NCI-H1417 treated with DMSO at 0.1 percent for 48 hours (cell line): Measurements from ENCODE around the gene STK24.

Source experiments
- DNase-seq: peaks from one replicate; lab custom pipeline; 2025; lab: John Stamatoyannopoulos, UW

The STK24 gene

DNA sequence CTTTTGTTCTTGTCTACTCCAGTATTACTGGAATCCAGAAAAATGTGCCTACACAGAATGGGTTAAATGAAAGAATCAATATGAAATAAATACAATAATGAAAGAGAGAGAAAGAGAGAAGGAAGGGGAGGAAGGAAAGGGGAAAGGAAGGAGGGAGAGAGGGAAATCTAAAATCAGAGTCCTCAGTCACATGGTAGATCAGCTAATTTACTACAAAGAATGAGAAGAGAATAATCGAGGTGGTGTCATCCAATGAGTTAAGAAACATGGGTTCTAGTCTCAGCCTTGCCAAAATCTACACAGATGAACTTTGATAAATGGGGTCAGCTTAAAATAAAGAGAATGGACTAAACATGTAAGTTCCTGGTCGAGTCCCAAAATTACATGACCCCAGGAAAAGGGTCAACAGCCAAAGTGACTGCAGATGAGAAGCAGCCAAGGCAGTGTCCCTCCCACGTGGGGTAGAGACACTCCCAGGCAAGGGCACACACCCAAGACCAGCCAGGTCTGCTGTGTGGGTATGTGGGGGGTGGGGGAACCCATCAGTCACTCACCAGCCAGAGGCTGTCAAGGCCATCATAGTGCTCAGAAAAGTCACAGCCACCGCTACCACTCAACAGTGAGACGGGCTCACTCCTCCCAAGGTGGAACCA lies 103.6 kb downstream of the STK24 start:
- no peak for DNase-seq

GRCh38 chr13:98471934-98472333 lies 105.0 kb downstream of the STK24 start:
- DNase-seq = no peak

DNA sequence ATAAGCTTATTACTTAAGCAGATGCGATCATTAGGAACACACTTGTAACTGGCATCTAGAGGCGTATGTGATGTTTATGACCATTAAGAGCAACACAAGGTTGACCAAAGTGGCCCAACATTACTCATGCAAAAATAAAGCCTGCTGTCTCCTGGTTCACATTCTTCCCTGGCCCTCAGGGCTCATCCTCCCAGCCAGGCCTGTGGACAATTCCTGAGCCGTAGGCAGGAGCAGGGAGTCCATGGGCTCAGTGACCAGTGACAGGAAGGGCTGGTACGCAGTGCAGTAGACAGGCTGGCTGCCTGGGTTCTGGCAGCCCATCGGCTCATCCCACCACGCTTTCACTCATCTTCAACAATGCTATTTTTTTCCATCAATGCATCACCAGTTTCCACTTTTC lies 106.0 kb downstream of the STK24 start:
- no peak for DNase-seq

DNA sequence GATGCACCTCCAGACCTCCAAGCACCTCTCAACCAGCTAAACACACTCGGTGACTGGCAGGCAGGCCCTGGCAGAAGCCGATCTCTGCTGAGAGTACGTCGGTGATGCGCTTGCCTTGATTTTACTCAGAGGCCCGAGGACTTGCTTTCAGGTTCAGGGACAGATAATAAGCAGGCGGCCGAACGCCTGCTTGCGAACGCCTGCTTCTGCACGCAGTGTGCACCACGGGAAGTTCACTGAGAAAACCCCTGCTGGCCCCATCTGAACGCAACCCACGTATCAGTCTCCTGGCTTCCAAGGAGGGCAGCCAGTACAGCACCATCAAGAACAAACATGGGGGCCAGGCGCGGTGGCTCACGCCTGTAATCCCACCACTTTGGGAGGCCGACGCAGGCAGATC lies 108.0 kb downstream of the STK24 start:
- DNase-seq = no peak

- DNase-seq = no peak
Measured at GRCh38 chr13:98468361-98468760, 108.5 kb downstream of the STK24 start.

DNA sequence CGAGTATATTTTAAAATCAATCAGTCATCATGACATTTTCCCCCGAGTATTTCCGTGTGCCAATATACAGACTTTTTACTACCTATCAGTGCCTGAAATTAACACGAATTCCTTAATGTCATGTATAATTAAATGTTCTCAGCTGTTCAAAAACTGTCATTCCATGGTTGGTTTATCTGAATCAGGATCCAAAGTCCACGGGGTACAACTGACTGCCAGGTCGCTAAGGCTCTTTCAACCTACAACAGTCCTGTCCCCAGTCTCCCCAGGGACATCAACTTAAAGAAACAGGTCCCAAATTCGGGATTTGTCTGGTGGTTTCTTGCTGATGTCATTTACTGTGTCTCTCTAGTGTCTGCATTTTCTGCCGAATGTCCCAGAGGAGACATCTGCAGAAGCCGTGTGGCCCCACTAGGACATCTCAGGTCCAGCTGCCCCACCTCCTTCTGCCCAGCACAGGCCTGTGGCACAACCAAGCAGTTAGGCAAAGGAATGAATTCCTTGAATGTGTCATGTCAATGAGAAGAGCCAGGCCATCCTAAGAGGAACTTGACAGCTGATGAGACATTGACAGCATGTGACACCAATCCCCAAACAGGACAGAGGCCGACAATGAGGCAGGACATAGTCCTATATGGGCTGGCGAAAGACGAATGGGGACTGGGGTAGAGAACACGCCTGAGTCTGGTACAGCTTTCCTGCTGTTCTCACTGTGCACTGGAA lies 109.5 kb downstream of the STK24 start:
- no peak for DNase-seq

DNA sequence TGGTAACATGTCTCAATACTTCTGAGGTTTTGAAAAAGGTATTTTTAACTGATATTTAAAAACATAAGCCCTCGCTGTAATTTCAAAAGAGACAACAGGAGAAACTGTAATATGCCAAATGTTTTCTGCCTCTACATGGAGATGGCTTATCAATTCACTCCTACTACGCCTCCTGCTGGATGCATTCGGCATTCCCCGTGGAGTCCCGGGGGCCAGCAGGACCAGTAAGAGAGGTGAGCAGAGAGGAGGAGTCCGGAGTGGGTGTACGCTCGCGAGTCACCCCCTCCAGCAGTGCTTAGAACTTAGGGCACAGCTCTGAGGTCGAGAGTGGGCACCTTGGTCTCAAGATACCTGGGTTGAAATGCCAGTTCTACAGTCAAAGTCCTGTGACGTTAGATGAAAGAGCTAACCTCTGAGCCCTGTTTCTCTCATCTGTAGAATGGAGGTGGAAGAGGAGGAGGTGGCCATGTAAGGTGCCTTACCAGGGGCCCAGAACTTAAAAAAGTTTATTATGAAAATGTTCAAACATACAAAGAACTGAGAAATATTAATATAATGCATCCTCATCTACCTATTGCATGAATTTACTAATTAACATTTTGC lies 110.2 kb downstream of the STK24 start:
- DNase-seq = no peak

GRCh38 chr13:98462946-98463345 lies 114.0 kb downstream of the STK24 start:
- DNase-seq = no peak

DNA sequence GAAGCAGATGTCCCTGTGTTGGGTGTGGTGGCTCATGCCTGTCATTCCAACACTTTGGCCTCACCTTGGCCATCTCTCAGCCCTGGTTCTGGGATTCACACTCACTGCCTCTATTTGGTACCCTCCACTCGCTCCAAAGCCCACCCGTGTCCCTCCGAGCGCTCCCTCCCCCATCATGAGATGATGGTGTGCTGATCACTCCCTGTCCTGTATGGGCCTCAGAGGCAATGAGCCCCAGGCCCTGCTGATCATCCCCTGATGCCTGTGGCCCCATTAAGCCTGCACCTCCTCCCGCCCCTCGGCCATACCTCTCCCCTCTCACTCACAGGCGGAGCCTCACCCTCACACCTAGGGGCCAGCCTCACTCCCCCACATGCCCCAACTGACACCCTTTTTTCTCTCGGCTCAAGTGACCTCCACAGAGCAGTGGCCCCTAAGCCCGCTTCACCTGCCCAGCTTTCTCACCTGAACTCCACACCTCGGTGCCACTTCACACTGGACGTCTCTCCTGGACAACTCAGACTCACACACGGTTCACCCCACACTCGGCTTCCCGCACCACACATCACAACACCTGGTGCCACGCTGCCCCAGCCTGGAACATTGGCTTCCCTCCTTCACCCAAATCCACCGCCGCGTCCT lies 114.5 kb downstream of the STK24 start:
- DNase-seq = no peak

DNA sequence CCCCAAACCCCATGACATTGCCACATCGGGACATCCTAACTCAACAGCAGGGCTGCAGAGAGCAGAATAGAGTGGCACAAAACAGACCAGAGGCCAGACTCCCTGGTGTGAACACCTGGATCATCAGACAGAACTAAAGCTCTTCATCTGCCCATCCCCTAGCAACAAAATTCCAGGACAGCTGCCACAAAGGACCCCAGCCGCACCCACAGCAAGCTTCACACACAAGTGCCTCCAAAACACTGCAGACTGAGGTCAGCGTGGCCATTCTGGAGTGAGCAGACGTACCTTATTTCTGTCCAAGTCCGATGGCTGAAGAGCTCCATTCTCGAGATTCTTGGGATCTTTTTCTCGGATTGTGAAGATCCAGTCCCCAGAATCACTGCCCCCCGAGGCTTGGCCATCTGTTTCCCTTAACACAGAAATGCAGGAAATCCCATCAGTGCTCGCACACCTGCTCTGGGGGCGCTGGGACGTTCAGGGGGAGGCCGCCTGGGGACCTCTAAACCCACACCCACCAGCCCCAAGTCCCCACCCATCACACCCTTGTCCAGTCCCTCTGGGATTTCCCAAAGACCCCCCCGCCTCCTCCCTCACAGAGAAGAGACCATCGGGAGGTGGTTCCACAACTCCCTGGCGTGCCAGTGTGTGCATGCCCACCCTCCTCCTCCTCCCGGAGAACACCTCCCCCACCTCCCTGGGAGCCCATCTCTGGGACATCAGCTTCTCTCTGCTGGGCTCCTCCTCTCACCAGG lies 115.2 kb downstream of the STK24 start:
- no peak for DNase-seq

- no peak for DNase-seq
Measured at GRCh38 chr13:98460516-98460915, 116.4 kb downstream of the STK24 start.

- DNase-seq = no peak
Measured at GRCh38 chr13:98459721-98460370, 117.1 kb downstream of the STK24 start.

DNA sequence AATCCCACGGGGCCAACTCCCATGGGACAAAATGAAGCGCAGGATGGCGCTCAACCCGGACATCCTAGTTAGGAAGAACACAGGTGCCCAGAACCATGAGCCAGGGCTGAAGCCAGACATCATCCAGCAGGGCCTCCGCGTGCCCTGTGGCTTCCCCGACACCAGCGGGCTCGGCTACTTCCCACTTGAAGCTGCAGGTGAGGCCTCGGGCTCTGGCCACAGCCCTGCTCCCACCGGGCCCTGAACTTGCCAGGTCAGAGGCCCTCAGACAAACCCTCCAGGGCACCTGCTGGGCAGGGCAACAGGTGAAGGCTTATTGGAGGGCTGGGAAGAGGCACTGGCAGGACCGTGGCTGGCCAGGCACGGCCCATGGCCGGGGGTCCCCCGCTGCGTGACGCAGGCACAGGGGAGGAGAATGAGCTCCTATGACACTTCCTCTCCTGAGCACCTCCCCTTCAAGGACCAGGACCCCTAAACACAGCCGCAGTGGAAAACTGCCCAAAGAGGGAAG lies 117.7 kb downstream of the STK24 start:
- DNase-seq = no peak

GRCh38 chr13:98458431-98458830 lies 118.5 kb downstream of the STK24 start:
- DNase-seq = no peak

GRCh38 chr13:98457053-98457452 lies 119.9 kb downstream of the STK24 start:
- no peak for DNase-seq

DNA sequence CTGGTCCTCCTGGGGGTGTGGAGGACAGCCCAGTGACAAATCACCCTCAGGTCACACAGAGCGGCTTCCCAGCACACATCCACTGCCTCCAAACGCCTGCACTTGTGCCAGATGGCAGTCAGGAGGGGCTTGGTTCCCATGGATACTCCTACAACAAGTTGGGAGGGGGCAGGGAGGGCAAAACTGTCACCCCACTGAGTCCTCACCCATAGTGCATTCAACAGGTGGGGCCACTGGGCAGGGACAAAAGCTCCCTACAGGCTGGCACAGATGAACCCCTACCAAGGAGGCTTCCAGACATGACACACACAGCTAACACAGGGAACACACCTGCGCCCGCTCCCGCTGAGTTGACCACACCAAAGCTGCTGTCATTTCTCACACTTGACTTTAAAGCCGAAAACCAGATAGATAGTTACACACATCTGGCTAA lies 120.5 kb downstream of the STK24 start:
- peak; percentile 86 for DNase-seq

DNA sequence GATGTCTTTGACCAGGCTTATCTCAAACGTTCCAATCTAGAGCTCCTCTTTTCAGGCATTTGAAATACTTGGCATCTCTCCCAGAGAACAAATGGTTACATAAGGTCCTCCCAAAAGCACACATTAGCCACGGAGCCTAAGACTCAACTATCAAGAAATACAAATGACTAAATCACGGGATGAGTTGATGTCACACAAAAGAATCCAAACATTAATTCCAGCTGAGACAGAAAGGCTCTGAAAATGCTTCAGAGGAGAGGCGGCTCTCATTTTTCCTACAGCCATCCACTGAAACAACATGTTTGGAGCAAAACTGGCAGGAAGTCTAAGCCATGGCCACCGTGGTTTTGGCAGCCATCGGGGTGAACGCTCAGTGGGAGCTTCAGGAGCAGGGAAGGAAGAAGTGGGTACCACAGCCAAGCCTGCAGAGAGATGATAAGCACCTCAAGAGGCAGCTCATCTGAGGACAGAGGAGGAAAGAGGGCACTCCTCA lies 122.5 kb downstream of the STK24 start:
- DNase-seq = no peak

- DNase-seq = no peak
Measured at GRCh38 chr13:98452851-98453843, 123.8 kb downstream of the STK24 start.

GRCh38 chr13:98451676-98452470 lies 125.0 kb downstream of the STK24 start:
- DNase-seq = no peak
